ENCODE data around the gene ENTPD6. TPM values are rescaled to one million over a fixed set of nuclear protein-coding genes. Genes with fewer than 3 reads are reported as not detected.
A peak's percentile ranks its signal among the peaks of the same experiment; 100 is the strongest.
"Not testable (repeated sequence)": the region's sequence is repeated elsewhere in the genome, so short reads cannot be mapped to it uniquely, and the experiment has no call there.

Gene ENTPD6
- total RNA-seq (2014; rRNA removed; shearing (Covaris generic)): 68.3 and 71.3 TPM in 2 replicates

GRCh38 chr20:25195014-25195961 lies at the start of gene ENTPD6:
Gene ENTPD6 (plus strand): TSS chr20:25195712. CDS start chr20:25206537, 10,825 bp downstream.
- in situ Hi-C loops (cut with HindIII; ENCODE audit: low sequenced_read_pairs): no loop called here
- peak; percentile 89 for DNase-seq (ENCODE audit: low spot score)

DNA sequence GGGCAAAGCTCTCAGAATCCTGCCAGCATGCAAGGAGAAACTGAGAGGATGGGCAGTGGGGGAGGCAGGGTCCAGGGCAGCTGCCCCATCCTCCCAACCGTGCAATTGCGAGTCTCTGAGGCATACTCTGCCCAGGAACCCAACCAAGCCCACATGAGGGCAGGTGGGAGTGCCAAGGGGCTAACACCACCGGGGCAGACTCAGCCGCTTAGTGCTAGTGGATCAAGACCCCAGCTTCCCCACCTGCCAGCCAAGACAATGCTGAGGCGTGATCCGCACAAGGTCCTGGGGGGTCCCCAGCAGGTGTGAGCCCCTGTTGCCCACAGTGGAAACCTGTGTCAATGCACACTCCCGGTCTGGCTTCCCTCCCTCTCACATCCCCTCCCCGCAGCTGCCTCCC lies 48.5 kb upstream of the ENTPD6 start:
- in situ Hi-C loops (cut with HindIII; ENCODE audit: low sequenced_read_pairs): no loop called here
- DNase-seq (ENCODE audit: low spot score): no peak

DNA sequence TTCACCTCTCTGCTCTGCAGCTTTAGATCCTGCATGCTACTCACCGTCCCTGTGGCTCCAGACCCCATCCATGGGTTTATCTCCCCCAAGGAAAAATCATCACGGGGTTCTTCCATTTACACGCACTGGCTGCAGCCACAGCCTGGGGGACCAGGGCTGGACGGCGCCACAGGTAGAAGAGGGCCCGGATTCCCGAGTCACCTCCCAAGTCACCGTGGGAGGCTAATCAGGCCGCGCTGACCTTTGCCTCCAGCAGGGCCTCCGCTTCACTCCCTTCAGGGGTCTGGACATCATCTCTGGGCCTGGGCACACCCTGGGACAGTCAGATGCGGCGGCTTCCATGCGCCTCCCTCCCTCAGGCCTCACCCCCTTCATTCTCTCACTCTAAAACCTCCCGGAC lies 47.8 kb upstream of the ENTPD6 start:
- DNase-seq (ENCODE audit: low spot score): no peak
- in situ Hi-C loops (cut with HindIII; ENCODE audit: low sequenced_read_pairs): no loop called here

GRCh38 chr20:25148181-25148981 lies 47.1 kb upstream of the ENTPD6 start:
- in situ Hi-C loops (cut with HindIII; ENCODE audit: low sequenced_read_pairs): no loop called here
- peak; percentile 77 for DNase-seq (ENCODE audit: low spot score)

DNA sequence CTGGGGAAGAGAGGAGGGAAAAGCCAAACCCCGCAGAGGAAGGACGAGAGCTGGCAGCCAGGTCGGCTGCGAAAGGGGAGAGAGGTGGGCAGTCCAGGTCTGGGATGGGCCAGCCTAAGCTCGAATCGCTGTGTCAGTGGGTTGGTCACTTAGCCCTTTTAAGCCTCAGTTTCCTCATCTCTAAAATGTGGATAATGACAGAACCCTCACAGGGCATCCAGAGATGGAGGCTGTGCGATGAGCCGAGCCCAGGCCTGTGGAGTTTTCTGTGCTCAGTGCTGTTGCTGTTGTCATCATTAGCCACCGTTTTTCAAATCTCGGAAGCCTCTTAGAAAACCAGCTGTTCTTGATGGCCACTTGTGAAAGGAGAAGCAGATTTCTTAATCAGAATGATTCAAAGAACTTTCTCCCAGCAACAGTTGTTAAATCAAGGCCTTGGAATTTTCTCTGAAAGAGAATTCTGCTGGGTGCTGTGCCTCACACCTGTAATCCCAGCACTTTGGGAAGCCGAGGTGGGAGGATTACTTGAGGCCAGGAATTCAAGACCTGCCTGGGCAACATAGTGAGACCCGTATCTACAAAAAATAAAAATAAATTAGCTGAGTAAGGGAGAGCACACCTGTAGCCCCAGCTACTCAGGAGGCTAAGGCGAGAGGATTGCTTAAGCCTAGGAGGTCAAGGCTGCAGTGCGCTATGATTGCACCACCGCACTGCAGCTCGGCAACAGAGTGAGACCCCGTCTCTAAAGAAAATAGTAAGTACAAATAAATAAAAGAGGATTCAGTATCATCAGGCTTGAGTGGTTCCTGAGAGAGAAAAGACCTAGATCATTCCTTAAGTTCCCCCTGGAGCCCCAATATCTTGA lies 46.3 kb upstream of the ENTPD6 start:
- in situ Hi-C loops (cut with HindIII; ENCODE audit: low sequenced_read_pairs): no loop called here
- DNase-seq (ENCODE audit: low spot score): no peak

- no peak for DNase-seq (ENCODE audit: low spot score)
- in situ Hi-C loops (cut with HindIII; ENCODE audit: low sequenced_read_pairs): no loop called here
These were observed 45.5 kb upstream of the ENTPD6 start for GRCh38 chr20:25150016-25150415.

DNA sequence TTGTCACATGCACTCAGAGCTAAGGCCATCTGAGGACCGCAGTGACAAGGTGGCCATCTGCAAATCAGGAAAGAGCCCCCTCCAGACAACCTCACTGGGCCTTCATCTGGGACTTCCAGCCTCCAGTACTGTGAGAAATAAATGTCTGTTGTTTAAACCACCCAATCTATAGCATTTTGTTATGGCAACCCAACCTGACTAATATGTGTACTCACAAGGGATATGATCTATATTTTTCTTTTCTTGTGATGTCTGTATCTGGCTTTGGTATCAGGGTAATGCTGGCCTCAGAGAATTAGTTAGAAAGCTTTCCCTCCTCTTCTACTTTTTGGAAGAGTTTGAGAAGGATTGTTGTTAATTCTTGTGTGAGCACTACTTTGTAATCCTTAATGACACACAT lies 37.5 kb upstream of the ENTPD6 start:
- DNase-seq (ENCODE audit: low spot score): no peak
- in situ Hi-C loops (cut with HindIII; ENCODE audit: low sequenced_read_pairs): no loop called here

DNA sequence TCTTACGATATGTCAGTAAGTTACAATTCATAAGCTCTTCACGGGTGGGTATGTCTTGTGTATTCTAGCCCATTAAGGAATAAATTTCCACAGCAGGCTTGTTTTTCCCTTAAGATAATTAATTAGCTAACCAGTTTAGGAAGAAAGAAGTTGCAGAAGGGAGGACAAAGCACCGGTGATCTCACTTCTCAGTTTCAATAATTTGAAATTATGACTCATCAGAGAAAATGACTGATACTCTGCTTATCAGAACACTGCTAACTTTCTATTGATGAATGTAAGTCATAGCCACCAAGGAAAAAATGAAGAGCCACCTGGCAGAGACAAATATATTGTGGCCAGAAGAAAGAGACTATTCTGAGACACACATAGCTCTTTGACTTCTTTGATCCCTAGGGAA lies 35.0 kb upstream of the ENTPD6 start:
- DNase-seq (ENCODE audit: low spot score): no peak
- in situ Hi-C loops (cut with HindIII; ENCODE audit: low sequenced_read_pairs): no loop called here

DNA sequence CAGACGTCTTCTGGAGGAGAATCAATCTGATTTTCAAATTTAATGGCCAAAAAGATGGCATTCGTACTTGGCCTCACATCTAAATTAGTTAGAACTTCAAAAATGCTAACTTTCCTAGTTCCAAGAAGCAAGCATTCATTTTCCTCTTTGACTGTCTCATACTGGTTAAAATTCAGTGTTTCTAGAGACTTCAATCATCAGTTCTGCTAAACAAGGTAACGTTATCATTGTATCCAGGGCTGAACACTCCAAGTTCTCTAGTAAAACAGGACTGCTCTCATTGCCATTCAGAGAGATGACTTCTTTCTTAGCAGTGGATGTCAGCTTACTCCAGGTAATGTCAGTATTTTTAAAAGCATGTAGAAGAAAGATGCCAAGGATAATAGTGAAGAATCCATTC lies 34.6 kb upstream of the ENTPD6 start:
- DNase-seq (ENCODE audit: low spot score): no peak
- in situ Hi-C loops (cut with HindIII; ENCODE audit: low sequenced_read_pairs): no loop called here

DNA sequence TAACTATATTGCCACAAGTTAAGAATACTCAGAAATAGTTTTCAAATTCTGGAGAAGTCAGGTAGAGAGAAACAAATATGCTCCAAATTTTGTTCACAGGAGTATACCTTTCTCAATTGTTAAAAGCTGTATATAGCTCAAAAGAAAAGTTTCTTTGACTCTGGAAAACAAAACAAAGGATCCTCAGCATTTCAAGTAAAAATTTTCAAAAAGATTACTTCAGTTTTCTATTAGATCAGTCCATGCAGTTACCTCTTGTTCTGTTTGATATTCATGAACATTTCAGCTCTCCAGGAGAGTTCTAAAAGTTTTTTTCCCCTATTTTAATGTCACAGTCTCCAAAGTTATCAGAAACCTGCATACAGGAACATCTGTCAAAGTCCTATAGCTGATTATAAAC lies 30.4 kb upstream of the ENTPD6 start:
- in situ Hi-C loops (cut with HindIII; ENCODE audit: low sequenced_read_pairs): no loop called here

GRCh38 chr20:25166105-25166782 lies 29.3 kb upstream of the ENTPD6 start:
- in situ Hi-C loops (cut with HindIII; ENCODE audit: low sequenced_read_pairs); DNase-seq (ENCODE audit: low spot score): not testable (repeated sequence)

More for the DNA sequence above, 30.4 kb upstream of the ENTPD6 start:
- no peak for DNase-seq (ENCODE audit: low spot score)

DNA sequence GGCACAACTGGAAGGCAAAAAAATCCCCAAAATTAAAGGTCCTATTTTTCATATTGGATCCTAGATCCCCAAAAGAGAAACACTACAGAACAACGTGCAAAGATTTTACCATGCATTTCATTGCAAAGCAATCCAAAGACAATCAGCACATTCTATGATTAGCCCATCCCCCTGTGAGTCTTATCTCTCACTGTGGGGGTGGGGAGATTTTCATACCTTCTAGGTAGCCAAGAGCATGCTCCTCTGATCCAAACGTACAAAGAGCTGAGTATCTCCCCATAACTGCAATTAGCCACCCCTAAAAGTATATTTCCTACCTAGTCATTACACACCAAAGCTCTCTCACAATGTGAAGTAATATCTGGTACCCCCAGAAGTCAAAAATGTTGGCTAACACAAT lies 22.2 kb upstream of the ENTPD6 start:
- DNase-seq (ENCODE audit: low spot score): no peak
- in situ Hi-C loops (cut with HindIII; ENCODE audit: low sequenced_read_pairs): no loop called here

- in situ Hi-C loops (cut with HindIII; ENCODE audit: low sequenced_read_pairs): no loop called here
- no peak for DNase-seq (ENCODE audit: low spot score)
These were observed 21.6 kb upstream of the ENTPD6 start for GRCh38 chr20:25173886-25174308.

DNA sequence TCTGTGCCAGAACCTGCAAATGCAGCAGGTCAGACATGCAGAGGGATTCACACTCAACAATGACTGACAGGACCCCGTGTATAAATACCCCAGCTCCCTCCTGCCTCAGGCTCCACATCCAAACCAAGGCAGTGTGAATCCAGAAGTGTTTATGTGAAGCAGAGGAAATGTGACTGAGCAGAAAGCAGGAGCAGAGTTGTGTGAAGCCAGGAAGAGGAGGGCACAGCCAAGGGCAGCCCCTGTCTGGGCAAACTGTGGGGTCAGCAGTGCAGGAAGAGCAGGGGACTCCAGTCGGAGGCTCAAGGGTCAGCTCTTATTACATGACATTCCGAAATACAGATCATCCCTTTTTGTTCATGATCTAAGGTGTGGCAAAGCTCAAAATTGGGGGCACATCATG lies 19.3 kb upstream of the ENTPD6 start:
- no peak for DNase-seq (ENCODE audit: low spot score)
- in situ Hi-C loops (cut with HindIII; ENCODE audit: low sequenced_read_pairs): no loop called here

- DNase-seq (ENCODE audit: low spot score): peak; percentile 59
- in situ Hi-C loops (cut with HindIII; ENCODE audit: low sequenced_read_pairs): no loop called here
These were observed 17.6 kb upstream of the ENTPD6 start for GRCh38 chr20:25177890-25178321.

DNA sequence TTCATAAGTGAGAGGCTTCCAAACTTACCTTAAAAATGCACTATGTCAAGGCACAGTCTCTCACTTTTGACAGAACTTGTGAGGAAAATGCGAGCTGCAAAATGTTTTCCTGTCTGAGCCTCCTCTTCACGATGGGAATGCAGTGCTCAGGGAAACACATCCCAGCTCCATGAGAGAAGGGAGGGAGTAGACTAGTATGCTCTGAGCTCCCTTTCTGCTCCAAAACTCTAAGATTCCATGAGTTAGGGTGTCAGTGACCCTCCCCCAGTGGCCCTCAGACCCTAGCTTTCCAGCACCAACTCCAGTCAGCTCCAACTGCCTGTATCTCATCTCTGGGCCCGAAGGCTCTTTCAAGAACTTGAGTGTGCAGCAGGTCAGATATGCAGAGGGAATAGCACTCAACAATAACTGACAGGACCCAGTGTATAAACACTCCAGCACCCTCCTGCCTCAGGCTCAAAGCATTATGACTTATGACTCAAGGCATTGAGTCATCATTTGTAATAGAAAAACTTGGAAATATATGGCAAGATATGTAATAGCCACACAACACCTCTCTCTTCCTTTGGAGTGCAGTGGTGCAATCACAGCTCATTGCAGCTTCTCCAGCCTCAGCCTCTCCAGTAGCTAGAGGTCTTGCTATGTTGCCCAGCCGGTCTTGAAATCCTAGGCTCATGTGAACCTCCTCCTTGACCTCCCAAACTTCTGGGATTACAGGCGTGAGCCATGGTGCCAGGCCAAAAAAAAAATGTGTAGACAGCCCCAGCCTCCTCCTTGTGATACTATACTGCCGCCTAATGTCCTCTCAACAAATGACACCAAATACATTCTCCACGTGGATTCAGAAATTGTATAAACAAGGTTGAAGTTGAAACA lies 16.7 kb upstream of the ENTPD6 start:
- in situ Hi-C loops (cut with HindIII; ENCODE audit: low sequenced_read_pairs): no loop called here
- DNase-seq (ENCODE audit: low spot score): peak; percentile 78

DNA sequence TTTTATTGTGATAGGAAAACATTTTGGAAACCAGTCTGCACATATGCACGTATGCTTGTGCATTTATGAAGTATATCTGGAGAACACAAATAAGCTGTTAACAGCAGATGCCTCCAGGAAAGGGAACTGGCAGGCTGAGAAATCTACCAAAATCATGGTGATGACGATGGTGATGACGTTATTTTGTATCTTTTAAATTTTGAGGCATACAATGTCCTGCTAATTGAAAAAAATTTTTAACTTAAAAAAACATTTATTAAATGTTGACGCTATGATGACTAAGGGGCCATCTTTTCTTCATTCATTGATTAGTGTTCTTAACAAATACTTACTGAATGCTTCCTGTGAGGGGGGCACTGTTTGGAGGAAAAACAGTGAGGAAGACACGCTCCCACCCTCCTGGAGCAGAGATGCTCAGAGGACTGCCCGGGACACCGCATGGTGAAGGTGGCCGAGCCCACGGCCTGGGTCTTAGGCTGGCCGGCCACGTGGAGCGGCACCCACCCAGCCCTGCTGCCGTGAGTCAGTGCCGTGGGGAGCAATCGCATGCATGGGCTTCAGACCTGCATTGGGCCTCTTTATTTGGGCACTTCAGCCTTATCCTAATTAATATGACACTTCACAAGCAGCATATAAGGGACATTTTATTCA lies 15.9 kb upstream of the ENTPD6 start:
- no peak for DNase-seq (ENCODE audit: low spot score)
- in situ Hi-C loops (cut with HindIII; ENCODE audit: low sequenced_read_pairs): no loop called here

Data from G401 (cell line).